ENCODE data around the gene FADS1. TPM values are rescaled to one million over a fixed set of nuclear protein-coding genes. Genes with fewer than 3 reads are reported as not detected.

FADS1 gene
- total and polyA plus RNA-seq, 2 donors (not counting 3 experiments of a cell fraction or from before 2014, with no cell fraction given) = 110 to 121 TPM

- CTCF ChIA-PET = interaction anchor here (1.0 to 1.9 kb wide), 3 partner anchors 12 to 23 kb away, joined by 3 to 7 read pairs (median 6); no protein-coding TSS in a partner anchor
- H2AFZ ChIP-seq (ENCODE audit: low read depth, low read length) = no peak overlapping the region
- no peak overlapping the region for H3K27ac ChIP-seq (ENCODE audit: insufficient read depth, low read depth, low read length)
- DNase-seq (ENCODE audit: low read depth, low spot score) (no peak), FAIRE-seq (no peak)
- H3K9ac ChIP-seq (replicated peaks; ENCODE audit: extremely low read depth, insufficient read depth, low read length) = no peak overlapping the region
- H3K4me2 ChIP-seq (ENCODE audit: insufficient read depth, low read length) = no peak overlapping the region
- dilution Hi-C loops (cut with MboI; ENCODE audit: extremely low pct_ligation_motif_present, low sequenced_read_pairs) (no loop called here), intact Hi-C loops (cut with micrococcal nuclease) (no loop called here)
- no TSS peak for BruUV-seq (replicated peaks)
- no peak overlapping the region for H3K4me3 ChIP-seq (replicated peaks in 1 of 3; ENCODE audit: insufficient read depth in 1 of 3, low read depth in 1 of 3, low read length in 3 of 3)
- no peaks in the 10 kb centered on the region for H4K20me1 ChIP-seq (replicated peaks; ENCODE audit: control insufficient read depth, extremely low read depth, insufficient read depth, low read length)
- H3K9me1 ChIP-seq (replicated peaks; ENCODE audit: control insufficient read depth, extremely low read depth, insufficient read depth, low read length) = no peaks in the 10 kb centered on the region
- no peaks in the 10 kb centered on the region for H3K36me3 ChIP-seq (ENCODE audit: control insufficient read depth in 2 of 2, extremely low read depth in 1 of 2, insufficient read depth in 2 of 2, low read length in 2 of 2)
- no peaks in the 10 kb centered on the region for H3K9me3 ChIP-seq (replicated peaks; ENCODE audit: control insufficient read depth, insufficient read depth, low read length)
- H3K79me2 ChIP-seq (ENCODE audit: control insufficient read depth, insufficient read depth, low read length) = no peaks in the 10 kb centered on the region
- no peak for TF ChIP-seq JUN (IDR thresholded peaks at IDR 0.05; ENCODE audit: borderline replicate concordance, insufficient read depth, insufficient read length, low read depth)
- no peak for TF ChIP-seq POLR2AphosphoS5 (IDR thresholded peaks at IDR 0.05; ENCODE audit: insufficient read depth, low read depth, low read length)
- TF ChIP-seq, protein P1, sequence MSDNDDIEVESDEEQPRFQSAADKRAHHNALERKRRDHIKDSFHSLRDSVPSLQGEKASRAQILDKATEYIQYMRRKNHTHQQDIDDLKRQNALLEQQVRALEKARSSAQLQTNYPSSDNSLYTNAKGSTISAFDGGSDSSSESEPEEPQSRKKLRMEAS (IDR thresholded peaks at IDR 0.05; ENCODE audit: insufficient read depth, insufficient read length) = no peak
- TF ChIP-seq, protein P2, sequence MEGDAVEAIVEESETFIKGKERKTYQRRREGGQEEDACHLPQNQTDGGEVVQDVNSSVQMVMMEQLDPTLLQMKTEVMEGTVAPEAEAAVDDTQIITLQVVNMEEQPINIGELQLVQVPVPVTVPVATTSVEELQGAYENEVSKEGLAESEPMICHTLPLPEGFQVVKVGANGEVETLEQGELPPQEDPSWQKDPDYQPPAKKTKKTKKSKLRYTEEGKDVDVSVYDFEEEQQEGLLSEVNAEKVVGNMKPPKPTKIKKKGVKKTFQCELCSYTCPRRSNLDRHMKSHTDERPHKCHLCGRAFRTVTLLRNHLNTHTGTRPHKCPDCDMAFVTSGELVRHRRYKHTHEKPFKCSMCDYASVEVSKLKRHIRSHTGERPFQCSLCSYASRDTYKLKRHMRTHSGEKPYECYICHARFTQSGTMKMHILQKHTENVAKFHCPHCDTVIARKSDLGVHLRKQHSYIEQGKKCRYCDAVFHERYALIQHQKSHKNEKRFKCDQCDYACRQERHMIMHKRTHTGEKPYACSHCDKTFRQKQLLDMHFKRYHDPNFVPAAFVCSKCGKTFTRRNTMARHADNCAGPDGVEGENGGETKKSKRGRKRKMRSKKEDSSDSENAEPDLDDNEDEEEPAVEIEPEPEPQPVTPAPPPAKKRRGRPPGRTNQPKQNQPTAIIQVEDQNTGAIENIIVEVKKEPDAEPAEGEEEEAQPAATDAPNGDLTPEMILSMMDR (IDR thresholded peaks at IDR 0.05; ENCODE audit: extremely low read depth in 1 of 2, insufficient read depth in 1 of 2, low read depth in 1 of 2, low read length in 2 of 2) = no peak
- TF ChIP-seq FOS (IDR thresholded peaks at IDR 0.05; ENCODE audit: borderline replicate concordance, insufficient read depth, low read length) = no peak
- TF ChIP-seq MYC (IDR thresholded peaks at IDR 0.05; ENCODE audit: low read depth, low read length) = no peak
- H3K27me3 ChIP-seq (ENCODE audit: control insufficient read depth in 2 of 2, insufficient read depth in 2 of 2, low read length in 2 of 2) = no peaks in the 10 kb centered on the region
- POLR2A ChIA-PET = no interaction called here
- H3K4me1 ChIP-seq (ENCODE audit: control insufficient read depth, extremely low read depth, insufficient read depth, low read length) = peaks cover 12% of the 10 kb centered on the region
Observed at GRCh38 chr11:61754534-61755482, 62.0 kb downstream of the FADS1 start.

All from endothelial cell of umbilical vein (primary cell).